Cardiac muscle cell (in vitro differentiated cells and primary cell): ENCODE data around the gene GALNT18. TPM values are rescaled to one million over a fixed set of nuclear protein-coding genes. Genes with fewer than 3 reads are reported as not detected.

Experiments
- DNase-seq, 2 donors: peaks; one replicate each; pipeline versions ENCODE4 v3.0.0 to v3.0.0-alpha.2; 2010 to 2017; ENCODE audit warnings: low read depth in 1 of 2, low spot score in 1 of 2
- H3K27ac ChIP-seq: fragments of 200-600 bp; sonication (generic); 2 replicates; pipeline ENCODE4 v1.5.1; 2016
- H3K27me3 ChIP-seq: fragments of 200-600 bp; sonication (generic); 2 replicates; pipeline ENCODE4 v1.6.0; 2016; ENCODE audit warnings: control low read depth
- H3K36me3 ChIP-seq: fragments of 200-600 bp; sonication (generic); 2 replicates; pipeline ENCODE4 v1.5.1; 2016; ENCODE audit warnings: control low read depth
- H3K4me1 ChIP-seq: fragments of 200-600 bp; sonication (generic); 2 replicates; pipeline ENCODE4 v1.8.1; 2017; ENCODE audit warnings: low read depth, mild to moderate bottlenecking, mixed run types
- H3K4me3 ChIP-seq: fragments of 200-600 bp; sonication (generic); 2 replicates; pipeline ENCODE4 v1.5.1; 2016; ENCODE audit warnings: mild to moderate bottlenecking
- H3K9me3 ChIP-seq: fragments of 200-600 bp; sonication (generic); 2 replicates; pipeline ENCODE4 v1.5.1; 2017; ENCODE audit warnings: low read depth, mild to moderate bottlenecking, control low read depth
- polyA plus RNA-seq: library from polyadenylated mRNA; unstranded; fragments of >200 nt; fragmentation: Nextera tagmentation; extraction: Ambion mirVana; gene quantifications from 2 replicates; pipeline ENCODE4 v1.2.1, GENCODE V29; 2016
- total RNA-seq: library from RNA; depleted of rRNA; stranded (reverse); fragments of >200 nt; gene quantifications from 2 replicates; pipeline ENCODE4 v1.2.3, GENCODE V29; 2016
- TF ChIP-seq, protein P1 (sequence below): IDR thresholded peaks from 2 replicates; pipeline ENCODE4 v1.5.1; 2012; ENCODE audit warnings: low read depth, mild to moderate bottlenecking, low read length

Gene GALNT18
- total and polyA plus RNA-seq, 2 experiments from 2014 or later: 2.1 to 2.2 TPM

DNA sequence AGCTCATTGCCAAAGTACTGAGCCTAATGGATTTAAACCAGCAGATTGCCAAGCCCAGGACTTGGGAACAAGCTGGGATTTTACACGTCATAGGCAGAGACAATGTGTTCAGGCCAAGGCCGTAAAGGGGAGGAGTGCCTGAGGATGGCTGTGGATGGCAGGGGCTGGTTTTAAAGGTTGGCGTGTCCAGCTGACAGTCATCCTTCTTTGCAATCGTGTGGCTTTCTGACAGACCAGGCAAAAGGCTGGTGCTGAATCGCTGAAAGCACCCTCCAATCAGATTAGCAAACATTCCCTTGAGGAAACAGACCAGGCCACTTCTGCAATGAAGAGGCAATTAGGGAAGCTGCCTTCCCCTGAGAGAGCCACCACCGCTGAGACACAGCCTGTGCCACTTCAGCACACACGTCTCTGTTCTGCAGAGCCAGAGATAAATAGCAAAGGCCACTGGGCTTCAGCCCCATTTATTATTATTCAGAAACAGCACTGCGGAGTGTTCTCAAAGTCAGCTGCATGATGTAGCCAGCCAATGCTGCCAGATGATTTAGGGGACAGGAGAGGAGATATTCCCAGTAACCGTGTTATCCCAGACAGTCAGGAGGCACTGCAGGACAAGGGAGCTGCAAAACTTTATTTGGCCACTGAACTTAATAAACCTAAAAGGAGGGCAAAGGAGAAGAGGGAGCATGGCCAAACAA lies 214.6 kb downstream of the GALNT18 start:
- TF ChIP-seq, protein P1, sequence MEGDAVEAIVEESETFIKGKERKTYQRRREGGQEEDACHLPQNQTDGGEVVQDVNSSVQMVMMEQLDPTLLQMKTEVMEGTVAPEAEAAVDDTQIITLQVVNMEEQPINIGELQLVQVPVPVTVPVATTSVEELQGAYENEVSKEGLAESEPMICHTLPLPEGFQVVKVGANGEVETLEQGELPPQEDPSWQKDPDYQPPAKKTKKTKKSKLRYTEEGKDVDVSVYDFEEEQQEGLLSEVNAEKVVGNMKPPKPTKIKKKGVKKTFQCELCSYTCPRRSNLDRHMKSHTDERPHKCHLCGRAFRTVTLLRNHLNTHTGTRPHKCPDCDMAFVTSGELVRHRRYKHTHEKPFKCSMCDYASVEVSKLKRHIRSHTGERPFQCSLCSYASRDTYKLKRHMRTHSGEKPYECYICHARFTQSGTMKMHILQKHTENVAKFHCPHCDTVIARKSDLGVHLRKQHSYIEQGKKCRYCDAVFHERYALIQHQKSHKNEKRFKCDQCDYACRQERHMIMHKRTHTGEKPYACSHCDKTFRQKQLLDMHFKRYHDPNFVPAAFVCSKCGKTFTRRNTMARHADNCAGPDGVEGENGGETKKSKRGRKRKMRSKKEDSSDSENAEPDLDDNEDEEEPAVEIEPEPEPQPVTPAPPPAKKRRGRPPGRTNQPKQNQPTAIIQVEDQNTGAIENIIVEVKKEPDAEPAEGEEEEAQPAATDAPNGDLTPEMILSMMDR: no peak
- Histone ChIP-seq H3K27ac (no peak overlapping the region), H3K4me1 (peaks cover 15% of the 10 kb centered on the region), H3K4me3 (no peak overlapping the region), H3K9me3 (no peaks in the 10 kb centered on the region), H3K36me3 (no peaks in the 10 kb centered on the region), H3K27me3 (peaks cover 23% of the 10 kb centered on the region)
- DNase-seq: peak in 1 of 2 donors; percentile 66

DNA sequence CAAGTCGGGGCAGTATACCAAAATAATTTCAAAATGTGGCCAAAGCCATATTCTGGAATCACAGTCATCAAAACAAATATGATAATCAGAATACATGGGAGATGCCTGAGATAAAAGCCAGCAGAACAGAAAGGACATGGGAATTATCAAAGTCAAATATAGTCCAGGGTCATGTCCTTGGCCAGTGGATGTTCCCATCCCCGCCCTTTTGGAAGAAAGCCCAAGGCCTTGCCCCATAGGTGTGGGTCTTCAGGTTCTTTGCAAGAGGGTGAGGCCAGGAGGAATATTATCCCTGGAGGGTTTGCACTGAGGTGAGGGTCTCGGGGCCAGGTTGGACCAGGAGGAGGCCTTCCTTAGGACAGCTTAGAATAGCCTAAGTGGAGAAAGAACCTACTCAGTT lies 215.2 kb downstream of the GALNT18 start:
- Histone ChIP-seq H3K36me3 (no peaks in the 10 kb centered on the region), H3K27ac (no peak overlapping the region), H3K4me1 (peaks cover 15% of the 10 kb centered on the region), H3K4me3 (no peak overlapping the region), H3K9me3 (no peaks in the 10 kb centered on the region), H3K27me3 (peaks cover 27% of the 10 kb centered on the region)
- TF ChIP-seq, protein P1: no peak
- no peak for DNase-seq

DNA sequence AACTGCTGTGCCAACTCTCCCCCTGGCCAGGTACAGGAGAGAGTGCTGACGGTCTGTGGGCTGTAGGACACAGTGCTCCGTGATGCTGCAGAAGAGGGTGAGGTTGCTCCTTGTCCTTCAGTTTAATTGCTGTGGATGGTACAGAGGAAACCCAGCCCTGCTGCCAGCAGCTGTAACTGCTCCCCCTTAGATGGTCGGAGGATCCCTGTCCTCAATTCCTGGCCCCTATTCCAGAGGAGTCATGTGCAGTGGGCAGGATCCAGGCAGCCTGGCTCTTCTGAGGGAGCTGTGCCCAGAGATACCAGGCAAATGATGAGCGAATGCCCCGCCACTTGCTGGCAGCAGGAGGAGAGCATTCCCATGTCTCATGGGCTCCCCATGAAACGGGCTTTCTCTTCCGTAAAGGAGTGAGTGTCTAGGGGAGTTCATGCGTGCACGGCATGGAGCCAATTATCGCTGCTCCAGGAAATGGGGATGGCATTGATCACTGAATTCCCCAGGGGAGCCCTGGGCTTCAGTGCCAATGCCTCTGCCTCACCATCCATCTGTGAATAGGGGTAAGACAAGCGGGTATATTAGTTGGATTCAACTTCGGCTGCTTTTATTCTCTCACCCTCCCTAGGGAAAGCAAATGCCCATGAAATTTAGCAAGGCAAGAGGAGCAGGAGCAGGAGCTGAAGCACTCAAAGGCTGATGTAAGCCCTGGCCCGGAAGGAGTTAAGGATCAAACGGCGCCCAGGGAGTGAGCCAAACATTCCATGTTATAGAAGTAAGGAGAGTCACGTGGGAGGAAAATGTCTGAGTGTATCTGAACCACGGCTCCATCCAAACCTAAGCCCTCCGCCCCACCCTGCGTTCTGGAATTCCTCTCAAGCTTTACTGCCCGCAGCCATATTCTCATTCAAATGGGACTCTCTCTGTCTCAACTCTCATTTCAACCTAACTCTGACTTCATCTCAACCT lies 217.8 kb downstream of the GALNT18 start:
- H3K27ac ChIP-seq: no peak overlapping the region
- peaks cover under 1% of the 10 kb centered on the region for H3K4me1 ChIP-seq
- H3K36me3 ChIP-seq: no peaks in the 10 kb centered on the region
- no peaks in the 10 kb centered on the region for H3K9me3 ChIP-seq
- DNase-seq: peak in 1 of 2 donors; percentile 76
- no peak overlapping the region for H3K4me3 ChIP-seq
- TF ChIP-seq, protein P1: no peak
- peaks cover 41% of the 10 kb centered on the region for H3K27me3 ChIP-seq

- H3K4me1 ChIP-seq: no peaks in the 10 kb centered on the region
- H3K27ac ChIP-seq: no peak overlapping the region
- no peak overlapping the region for H3K4me3 ChIP-seq
- H3K9me3 ChIP-seq: no peaks in the 10 kb centered on the region
- peaks cover 53% of the 10 kb centered on the region for H3K27me3 ChIP-seq
- no peak for DNase-seq
- TF ChIP-seq, protein P1: no peak
- no peaks in the 10 kb centered on the region for H3K36me3 ChIP-seq
These were observed 219.8 kb downstream of the GALNT18 start for GRCh38 chr11:11401960-11402535.

GRCh38 chr11:11400635-11401232 lies 221.1 kb downstream of the GALNT18 start:
- H3K4me3 ChIP-seq: no peak overlapping the region
- peaks cover 58% of the 10 kb centered on the region for H3K27me3 ChIP-seq
- H3K27ac ChIP-seq: no peak overlapping the region
- TF ChIP-seq, protein P1: peak; percentile 11
- no peak for DNase-seq
- H3K9me3 ChIP-seq: no peaks in the 10 kb centered on the region
- H3K36me3 ChIP-seq: no peaks in the 10 kb centered on the region
- H3K4me1 ChIP-seq: no peaks in the 10 kb centered on the region
